H1 (cell line): Measurements from ENCODE around the gene RNF212B. TPM values are rescaled to one million over a fixed set of nuclear protein-coding genes. Genes with fewer than 3 reads are reported as not detected.
A peak's percentile ranks its signal among the peaks of the same experiment; 100 is the strongest.

ENCODE experiments used
- SIN3A ChIP-seq, 2 experiments: IDR thresholded peaks in 1 of 2; conservative IDR thresholded peaks in 1 of 2; 2 replicates each; pipeline ENCODE4 v1.6.1; 2011 to 2012; ENCODE audit warnings: low read length in 2 of 2, improper control_type of control experiment in 1 of 2, low read depth in 1 of 2, mild to moderate bottlenecking in 1 of 2
- SIRT6 ChIP-seq: IDR thresholded peaks from one replicate; pipeline ENCODE4 v1.7.1; 2012; ENCODE audit warnings: low read length, inconsistent platforms
- SIX5 ChIP-seq: IDR thresholded peaks from 2 replicates; pipeline ENCODE4 v1.6.1; 2011; ENCODE audit warnings: mild to moderate bottlenecking, low read depth, low read length
- SP2 ChIP-seq: IDR thresholded peaks from 2 replicates; pipeline ENCODE4 v1.6.1; 2012; ENCODE audit warnings: mild to moderate bottlenecking, low read length, inconsistent platforms
- polyA plus RNA-seq, 7 experiments: library from polyadenylated mRNA; depleted of rRNA in 3 of 7; stranded (reverse) in 5 of 7; unstranded in 2 of 7; fragments of >200 nt in 5 of 7; fragments of 200-250 nt in 2 of 7; gene quantifications; 1 replicate in 5 of 7; 2 replicates in 1 of 7; 4 replicates in 1 of 7; pipeline versions ENCODE4 v1.2.1 to v1.2.3, GENCODE V29; 2011 to 2013; ENCODE audit warnings: missing spikeins in 2 of 7, mixed read lengths in 2 of 7
- total RNA-seq: library from RNA; stranded (reverse); fragmentation: NEBNext Ultra II Directional; extraction: Animal tissue kit (Norgen Biotek cat#: 25700); gene quantifications from 2 replicates; pipeline ENCODE4 v1.2.1, GENCODE V29; 2021

RNF212B gene
- total and polyA plus RNA-seq, 2 of the 8 experiments (the other 6 are each of a cell fraction or from before 2014, with no cell fraction given) = 0.95 to 1.2 TPM

GRCh38 chr14:23306412-23307145 lies 68.8 kb downstream of the RNF212B start, which contains the start of gene BCL2L2 (continued):
- TF ChIP-seq SIN3A (conservative IDR thresholded peaks at IDR 0.05 in 1 of 2, IDR thresholded peaks at IDR 0.05 in 1 of 2; ENCODE audit: low read depth in 1 of 2, low read length in 2 of 2) = peak; percentile 20 to 76; a peak in 3 of 4 replicates
- TF ChIP-seq SIX5 = no peak
- no peak for TF ChIP-seq SP2
- no peak for TF ChIP-seq SIRT6
